ENCODE measurements around the gene IGFL2. TPM values are rescaled to one million over a fixed set of nuclear protein-coding genes. Genes with fewer than 3 reads are reported as not detected.

IGFL2 gene
- total and polyA plus RNA-seq, 2 experiments from 2014 or later, result not detected

- ATAC-seq, result no peak
- no peak for TF ChIP-seq ETS1 (IDR thresholded peaks at IDR 0.05)
- no peak for TF ChIP-seq STAT1 (IDR thresholded peaks at IDR 0.05; ENCODE audit: unreplicated experiment)
- TF ChIP-seq EZH2 (IDR thresholded peaks at IDR 0.05; ENCODE audit: low read depth, unreplicated experiment), result no peak
- no peak for TF ChIP-seq CTCF (conservative IDR thresholded peaks at IDR 0.05; ENCODE audit: low read depth in 2 of 2)
- TF ChIP-seq REST (IDR thresholded peaks at IDR 0.05; ENCODE audit: unreplicated experiment), result no peak
- no peak for TF ChIP-seq ZNF114 (CRISPR knock-in tag; IDR thresholded peaks at IDR 0.05)
- no peak for TF ChIP-seq JUNB (IDR thresholded peaks at IDR 0.05; ENCODE audit: unreplicated experiment)
- TF ChIP-seq ZNF462 (CRISPR knock-in tag; IDR thresholded peaks at IDR 0.05), result no peak
- TF ChIP-seq CREB1 (CRISPR knock-in tag; IDR thresholded peaks at IDR 0.05; ENCODE audit: low read depth), result no peak
- TF ChIP-seq NANOG (IDR thresholded peaks at IDR 0.05; ENCODE audit: borderline replicate concordance), result no peak
- TF ChIP-seq EZH2phosphoT487 (IDR thresholded peaks at IDR 0.05; ENCODE audit: unreplicated experiment), result no peak
- Histone ChIP-seq H3K4me3 (no peak overlapping the region), H3K36me3 (ENCODE audit: insufficient read depth) (no peaks in the 10 kb centered on the region), H2AFZ (no peak overlapping the region), H3K79me2 (replicated peaks; ENCODE audit: insufficient read depth) (no peaks in the 10 kb centered on the region), H3K4me2 (no peak overlapping the region), H3K27me3 (ENCODE audit: insufficient read depth) (no peaks in the 10 kb centered on the region), H3K9me2 (ENCODE audit: insufficient read depth) (peaks cover 6% of the 10 kb centered on the region; the same call in 1 of the 2 replicates), H3K4me1 (ENCODE audit: insufficient read depth) (no peaks in the 10 kb centered on the region), H4K20me1 (replicated peaks; ENCODE audit: insufficient read depth) (no peaks in the 10 kb centered on the region), H3K27ac (ENCODE audit: low read depth) (no peak overlapping the region), H3F3A (replicated peaks; ENCODE audit: low read depth) (no peaks in the 10 kb centered on the region)
- H3K27me3 Mint-ChIP-seq (ENCODE audit: insufficient read depth, low read depth, poor library complexity), result peaks cover 14% of the 10 kb centered on the region
- DNase-seq (ENCODE audit: low spot score), result no peak
- H3K4me1 Mint-ChIP-seq, result peaks cover 27% of the 10 kb centered on the region
- no peak overlapping the region for H3K4me3 Mint-ChIP-seq
- no peak overlapping the region for H3K27ac Mint-ChIP-seq
- no peaks in the 10 kb centered on the region for H3K36me3 Mint-ChIP-seq (ENCODE audit: low read depth)
- H3K9me3 Mint-ChIP-seq, result peaks cover 14% of the 10 kb centered on the region
Observed at GRCh38 chr19:46209472-46209871, 61.4 kb downstream of the IGFL2 start.
